Left lung (tissue), 10 donors: ENCODE results near the gene KCNE3. TPM values are rescaled to one million over a fixed set of nuclear protein-coding genes. Genes with fewer than 3 reads are reported as not detected.

Experiments used
- ATAC-seq: fragments of 200-7000 bp; cut with Tn5 transposase; one replicate; pipeline ENCODE4 v1.9.1; 2020; ENCODE audit warnings: moderate library complexity
- DNase-seq, 4 donors: peaks; one replicate each; pipeline ENCODE4 v3.0.0-alpha.2; 2013 to 2020
- H3K27ac ChIP-seq, 2 donors: fragments of 200-600 bp; sonication (generic) in 1 of 2; one replicate each; pipeline versions ENCODE4 v1.5.0 to v1.8.0; 2020 to 2021
- H3K27me3 ChIP-seq, 2 donors: fragments of 200-600 bp; sonication (generic) in 1 of 2; one replicate each; pipeline versions ENCODE4 v1.5.0 to v1.8.0; 2020 to 2021
- H3K36me3 ChIP-seq, 2 donors: fragments of 200-600 bp; sonication (generic) in 1 of 2; one replicate each; pipeline versions ENCODE4 v1.5.0 to v1.8.0; 2020 to 2021
- H3K4me1 ChIP-seq, 2 donors: fragments of 200-600 bp; one replicate each; pipeline ENCODE4 v1.8.0; 2021
- H3K4me3 ChIP-seq, 2 donors: fragments of 200-600 bp; sonication (generic) in 1 of 2; one replicate each; pipeline versions ENCODE4 v1.5.0 to v1.8.0; 2020 to 2021; ENCODE audit warnings: mild to moderate bottlenecking in 1 of 2
- H3K9me3 ChIP-seq, 2 donors: fragments of 200-600 bp; sonication (generic) in 1 of 2; one replicate each; pipeline versions ENCODE4 v1.5.0 to v1.8.0; 2020 to 2021
- intact Hi-C, 2 donors: fragments of 100-400 bp; cut with DNase I; formaldehyde crosslinking; loops; one replicate each; pipeline versions ENCODE4 v1.11.2 to v1.14.2; 2022
- polyA plus RNA-seq, 6 donors: library from polyadenylated mRNA; unstranded; fragments of 120-200 nt; gene quantifications; one replicate each; pipeline ENCODE4 v1.2.1, GENCODE V29; 2013; ENCODE audit not compliant: insufficient read length in 6 of 6
- total RNA-seq, 2 donors: library from RNA; stranded (reverse); fragmentation: NEBNext Ultra II Directional; extraction: Animal tissue kit (Norgen Biotek cat#: 25700); gene quantifications; one replicate each; pipeline ENCODE4 v1.2.1, GENCODE V29; 2021
- TF ChIP-seq, protein P1 (sequence below), 2 donors: fragments of 200-600 bp; sonication (generic) in 1 of 2; IDR thresholded peaks; one replicate each; pipeline versions ENCODE4 v1.5.0 to v1.8.0; 2021; ENCODE audit warnings: antibody characterized with exemption in 2 of 2
- donor health status: DM: no; HTN: yes; CAD: no.
- donor health status: DM: no; HTN: no; CAD: no.

The KCNE3 gene
- total and polyA plus RNA-seq, 8 donors: 9.7 to 26.6 (median 13.3) TPM

GRCh38 chr11:74412321-74412720 lies 55.0 kb downstream of the KCNE3 start:
- no peaks in the 10 kb centered on the region for H3K27me3 ChIP-seq

GRCh38 chr11:74409633-74410032 lies 57.7 kb downstream of the KCNE3 start:
- Histone ChIP-seq H3K36me3 (no peaks in the 10 kb centered on the region), H3K27ac (no peak overlapping the region), H3K4me1 (no peaks in the 10 kb centered on the region), H3K9me3 (no peaks in the 10 kb centered on the region), H3K4me3 (no peak overlapping the region), H3K27me3 (no peaks in the 10 kb centered on the region)
- TF ChIP-seq, protein P1, sequence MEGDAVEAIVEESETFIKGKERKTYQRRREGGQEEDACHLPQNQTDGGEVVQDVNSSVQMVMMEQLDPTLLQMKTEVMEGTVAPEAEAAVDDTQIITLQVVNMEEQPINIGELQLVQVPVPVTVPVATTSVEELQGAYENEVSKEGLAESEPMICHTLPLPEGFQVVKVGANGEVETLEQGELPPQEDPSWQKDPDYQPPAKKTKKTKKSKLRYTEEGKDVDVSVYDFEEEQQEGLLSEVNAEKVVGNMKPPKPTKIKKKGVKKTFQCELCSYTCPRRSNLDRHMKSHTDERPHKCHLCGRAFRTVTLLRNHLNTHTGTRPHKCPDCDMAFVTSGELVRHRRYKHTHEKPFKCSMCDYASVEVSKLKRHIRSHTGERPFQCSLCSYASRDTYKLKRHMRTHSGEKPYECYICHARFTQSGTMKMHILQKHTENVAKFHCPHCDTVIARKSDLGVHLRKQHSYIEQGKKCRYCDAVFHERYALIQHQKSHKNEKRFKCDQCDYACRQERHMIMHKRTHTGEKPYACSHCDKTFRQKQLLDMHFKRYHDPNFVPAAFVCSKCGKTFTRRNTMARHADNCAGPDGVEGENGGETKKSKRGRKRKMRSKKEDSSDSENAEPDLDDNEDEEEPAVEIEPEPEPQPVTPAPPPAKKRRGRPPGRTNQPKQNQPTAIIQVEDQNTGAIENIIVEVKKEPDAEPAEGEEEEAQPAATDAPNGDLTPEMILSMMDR (IDR thresholded peaks at IDR 0.05): no peak
- ATAC-seq (no peak), DNase-seq (no peak)
- intact Hi-C loops: no loop called here

More at GRCh38 chr11:74412321-74412720, 55.0 kb downstream of the KCNE3 start:
- ATAC-seq (no peak), DNase-seq (no peak)
- intact Hi-C loops: no loop called here
- Histone ChIP-seq H3K9me3 (no peaks in the 10 kb centered on the region), H3K4me1 (peaks cover 3% of the 10 kb centered on the region in 2 donors), H3K4me3 (no peak overlapping the region), H3K36me3 (no peaks in the 10 kb centered on the region), H3K27ac (no peak overlapping the region)
- TF ChIP-seq, protein P1 (IDR thresholded peaks at IDR 0.05): no peak

Other genes starting within 250 kb of the KCNE3 start
- gene P4HA3, start 155.9 kb downstream of the KCNE3 start, total RNA-seq: 10 to 100 TPM in 1 of 2 donors, 1 to 10 TPM in 1; 2.0 to 12.1 TPM
- gene P4HA3, start 155.9 kb downstream of the KCNE3 start, polyA plus RNA-seq: 1 to 10 TPM; 1.3 to 2.7 (median 2.5) TPM
- 10 to 100 TPM in 1 of 2 donors, 1 to 10 TPM in 1; 6.8 to 12.2 TPM for gene PGM2L1, start 69.1 kb downstream of the KCNE3 start, total RNA-seq
- 1 to 10 TPM; 4.8 to 6.3 (median 5.2) TPM for gene PGM2L1, start 69.1 kb downstream of the KCNE3 start, polyA plus RNA-seq
- gene LIPT2, start 26.2 kb upstream of the KCNE3 start, total RNA-seq: 1 to 10 TPM; 1.8 to 6.0 TPM
- gene LIPT2, start 26.2 kb upstream of the KCNE3 start, polyA plus RNA-seq: 1 to 10 TPM; 3.2 to 6.3 (median 4.7) TPM
- gene POLD3, start 125.0 kb upstream of the KCNE3 start, total RNA-seq: 10 to 100 TPM; 15.0 to 22.7 TPM
- gene POLD3, start 125.0 kb upstream of the KCNE3 start, polyA plus RNA-seq: 10 to 100 TPM; 29.7 to 41.0 (median 34.5) TPM